HCT116 (cell line): ENCODE data around the gene EXOC4. TPM values are rescaled to one million over a fixed set of nuclear protein-coding genes. Genes with fewer than 3 reads are reported as not detected.

Source experiments
- ATAC-seq: fragments of 200-7000 bp; cut with Tn5 transposase; 2 replicates; pipeline ENCODE4 v1.9.1; 2020; ENCODE audit warnings: mild to moderate bottlenecking, moderate library complexity
- BruUV-seq: library from RNA; stranded (reverse); fragments of 400-500 nt; replicated peaks from 2 replicates; lab custom pipeline; 2021; lab: Mats Ljungman, UMichigan
- CTCF ChIA-PET: fragments of 300-600 bp; sonication (Branson Sonifier 250); formaldehyde crosslinking; loops from one replicate; lab custom pipeline; 2021; ENCODE audit warnings: antibody characterized with exemption; lab: Charles Lee
- POLR2A ChIA-PET: fragments of 300-600, 350-600 bp; sonication (Branson Sonifier 250); formaldehyde crosslinking; loops from one replicate; lab custom pipeline; 2021; ENCODE audit warnings: antibody characterized with exemption; lab: Charles Lee
- RAD21 ChIA-PET, 2 experiments: fragments of 300-600 bp; sonication (Branson Sonifier 250); formaldehyde crosslinking; loops; one replicate each; lab custom pipeline; 2023; ENCODE audit warnings: low total read pairs in 2 of 2; ENCODE audit not compliant: uncharacterized antibody in 2 of 2, unreplicated experiment in 2 of 2, low non-redundant PET in 1 of 2; lab: Charles Lee
- DNase-seq: peaks from one replicate; pipeline ENCODE4 v3.0.0-alpha.2; 2010; ENCODE audit warnings: low read depth, low spot score
- H2AFZ ChIP-seq: fragments of 200-600 bp; shearing (Covaris generic), sonication (generic); 2 replicates; pipeline ENCODE4 v1.6.1; 2017; ENCODE audit warnings: low read depth, mixed run types, mixed read lengths, antibody characterized with exemption, low read length; ENCODE audit not compliant: poor library complexity, severe bottlenecking
- H3K27ac ChIP-seq: 2 replicates; pipeline ENCODE4 v1.5.1; 2012; ENCODE audit warnings: low read depth, low read length
- H3K27me3 ChIP-seq: fragments of 200-600 bp; sonication (generic); 2 replicates; pipeline ENCODE4 v1.6.1; 2016; ENCODE audit warnings: mixed run types, low read length, mixed read lengths; ENCODE audit not compliant: insufficient read depth
- H3K36me3 ChIP-seq, 2 experiments: fragments of 200-500 bp in 1 of 2; fragments of 200-600 bp in 1 of 2; sonication (Bioruptor generic) in 1 of 2; sonication (generic) in 1 of 2; 2 replicates each; pipeline versions ENCODE4 v1.5.1 to v1.6.1; 2014 to 2016; ENCODE audit warnings: low read length in 2 of 2, inconsistent platforms in 1 of 2, mixed read lengths in 1 of 2, mixed run types in 1 of 2; ENCODE audit not compliant: insufficient read depth in 2 of 2, control insufficient read depth in 1 of 2
- H3K4me1 ChIP-seq, 2 experiments: fragments of 200-600 bp in 1 of 2; sonication (generic) in 1 of 2; 2 replicates each; pipeline versions ENCODE4 v1.5.1 to v1.6.1; 2012 to 2017; ENCODE audit warnings: low read length in 2 of 2, inconsistent platforms in 1 of 2, mild to moderate bottlenecking in 1 of 2, mixed read lengths in 1 of 2, mixed run types in 1 of 2, moderate library complexity in 1 of 2; ENCODE audit not compliant: insufficient read depth in 2 of 2, control insufficient read depth in 1 of 2
- H3K4me2 ChIP-seq: fragments of 200-600 bp; sonication (generic); 2 replicates; pipeline ENCODE4 v1.6.1; 2017; ENCODE audit warnings: mixed run types, low read length, mixed read lengths
- H3K4me3 ChIP-seq, 2 experiments: fragments of 200-600 bp in 1 of 2; sonication (generic) in 1 of 2; replicated peaks in 1 of 2; 2 replicates each; pipeline ENCODE4 v1.5.1; 2011 to 2016; ENCODE audit warnings: low read length in 2 of 2, control low read depth in 1 of 2, low read depth in 1 of 2, mild to moderate bottlenecking in 1 of 2, mixed read lengths in 1 of 2, mixed run types in 1 of 2
- H3K79me2 ChIP-seq: fragments of 200-600 bp; sonication (generic); 2 replicates; pipeline ENCODE4 v1.6.1; 2017; ENCODE audit warnings: mild to moderate bottlenecking, mixed run types, low read length, moderate library complexity, mixed read lengths; ENCODE audit not compliant: insufficient read depth
- H3K9ac ChIP-seq: fragments of 200-600 bp; sonication (generic); 2 replicates; pipeline ENCODE4 v1.6.1; 2016; ENCODE audit warnings: low read length, mixed read lengths
- H3K9me2 ChIP-seq: fragments of 200-600 bp; sonication (generic), shearing (Covaris generic); 2 replicates; pipeline ENCODE4 v1.6.1; 2017; ENCODE audit warnings: mixed run types, mild to moderate bottlenecking, moderate library complexity; ENCODE audit not compliant: insufficient read depth
- H3K9me3 ChIP-seq, 2 experiments: fragments of 200-500 bp in 1 of 2; fragments of 200-600 bp in 1 of 2; sonication (Bioruptor generic) in 1 of 2; sonication (generic) in 1 of 2; 2 replicates each; pipeline ENCODE4 v1.6.1; 2014 to 2017; ENCODE audit warnings: low read length in 2 of 2, mixed read lengths in 2 of 2, inconsistent platforms in 1 of 2, low read depth in 1 of 2, mild to moderate bottlenecking in 1 of 2, mixed run types in 1 of 2, moderate library complexity in 1 of 2; ENCODE audit not compliant: control insufficient read depth in 1 of 2, insufficient read depth in 1 of 2
- H4K20me1 ChIP-seq: fragments of 200-600 bp; sonication (generic), shearing (Covaris generic); 2 replicates; pipeline ENCODE4 v1.6.1; 2017; ENCODE audit warnings: mixed run types, mild to moderate bottlenecking, moderate library complexity; ENCODE audit not compliant: insufficient read depth
- CBX3 ChIP-seq: IDR thresholded peaks from 2 replicates; pipeline ENCODE4 v1.6.1; 2012; ENCODE audit warnings: low read depth
- CEBPB ChIP-seq: IDR thresholded peaks from 2 replicates; pipeline ENCODE4 v1.6.1; 2012; ENCODE audit warnings: low read depth
- ELF1 ChIP-seq: IDR thresholded peaks from 2 replicates; pipeline ENCODE4 v1.6.1; 2012; ENCODE audit warnings: low read depth, borderline replicate concordance
- JUND ChIP-seq: IDR thresholded peaks from 2 replicates; pipeline ENCODE4 v1.6.1; 2012
- RAD21 ChIP-seq: IDR thresholded peaks from 2 replicates; pipeline ENCODE4 v1.6.1; 2012; ENCODE audit warnings: low read depth, mild to moderate bottlenecking
- SP1 ChIP-seq: IDR thresholded peaks from 2 replicates; pipeline ENCODE4 v1.6.1; 2012; ENCODE audit warnings: low read depth
- SRF ChIP-seq: IDR thresholded peaks from 2 replicates; pipeline ENCODE4 v1.6.1; 2012; ENCODE audit warnings: low read depth
- TCF7L2 ChIP-seq: IDR thresholded peaks from 2 replicates; pipeline ENCODE4 v1.7.0; 2011; ENCODE audit warnings: borderline replicate concordance, inconsistent platforms; ENCODE audit not compliant: insufficient read depth, insufficient read length; ENCODE audit errors: extremely low read depth
- intact Hi-C: fragments of 100-400 bp; cut with micrococcal nuclease; formaldehyde crosslinking; loops from 2 replicates; pipeline ENCODE4 v1.10.0; 2022
- total RNA-seq: library from RNA; stranded (reverse); gene quantifications from one replicate; pipeline ENCODE4 v1.2.1, GENCODE V29; 2021; ENCODE audit not compliant: unreplicated experiment
- TF ChIP-seq, protein P1 (sequence below), 3 experiments: fragments of 200-600 bp in 1 of 3; sonication (generic) in 1 of 3; IDR thresholded peaks in 2 of 3; conservative IDR thresholded peaks in 1 of 3; 2 replicates each; pipeline ENCODE4 v1.5.1; 2012 to 2017; ENCODE audit warnings: low read depth in 2 of 3, low read length in 2 of 3, antibody characterized with exemption in 1 of 3, borderline replicate concordance in 1 of 3, control low read depth in 1 of 3, mild to moderate bottlenecking in 1 of 3, mixed read lengths in 1 of 3, mixed run types in 1 of 3, moderate library complexity in 1 of 3; ENCODE audit not compliant: insufficient read depth in 1 of 3

EXOC4 gene
- total RNA-seq, 1 experiment from 2014 or later, result 40.3 TPM

GRCh38 chr7:133590795-133591194 lies 337.9 kb downstream of the EXOC4 start:
- Histone ChIP-seq H3K4me1 (no peaks in the 10 kb centered on the region), H3K9me2 (no peaks in the 10 kb centered on the region), H3K79me2 (no peaks in the 10 kb centered on the region), H3K27me3 (no peaks in the 10 kb centered on the region), H3K27ac (no peak overlapping the region), H3K9me3 (no peaks in the 10 kb centered on the region), H3K4me3 (no peak overlapping the region), H4K20me1 (no peaks in the 10 kb centered on the region), H2AFZ (no peak overlapping the region), H3K36me3 (no peaks in the 10 kb centered on the region)
- no peak for ATAC-seq
- intact Hi-C loops, result no loop called here
- ChIA-PET RAD21 (no interaction called here), CTCF (no interaction called here), POLR2A (no interaction called here)
- no TSS peak for BruUV-seq
- TF ChIP-seq, protein P1, sequence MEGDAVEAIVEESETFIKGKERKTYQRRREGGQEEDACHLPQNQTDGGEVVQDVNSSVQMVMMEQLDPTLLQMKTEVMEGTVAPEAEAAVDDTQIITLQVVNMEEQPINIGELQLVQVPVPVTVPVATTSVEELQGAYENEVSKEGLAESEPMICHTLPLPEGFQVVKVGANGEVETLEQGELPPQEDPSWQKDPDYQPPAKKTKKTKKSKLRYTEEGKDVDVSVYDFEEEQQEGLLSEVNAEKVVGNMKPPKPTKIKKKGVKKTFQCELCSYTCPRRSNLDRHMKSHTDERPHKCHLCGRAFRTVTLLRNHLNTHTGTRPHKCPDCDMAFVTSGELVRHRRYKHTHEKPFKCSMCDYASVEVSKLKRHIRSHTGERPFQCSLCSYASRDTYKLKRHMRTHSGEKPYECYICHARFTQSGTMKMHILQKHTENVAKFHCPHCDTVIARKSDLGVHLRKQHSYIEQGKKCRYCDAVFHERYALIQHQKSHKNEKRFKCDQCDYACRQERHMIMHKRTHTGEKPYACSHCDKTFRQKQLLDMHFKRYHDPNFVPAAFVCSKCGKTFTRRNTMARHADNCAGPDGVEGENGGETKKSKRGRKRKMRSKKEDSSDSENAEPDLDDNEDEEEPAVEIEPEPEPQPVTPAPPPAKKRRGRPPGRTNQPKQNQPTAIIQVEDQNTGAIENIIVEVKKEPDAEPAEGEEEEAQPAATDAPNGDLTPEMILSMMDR (IDR thresholded peaks at IDR 0.05 in 2 of 3, conservative IDR thresholded peaks at IDR 0.05 in 1 of 3; ENCODE audit: borderline replicate concordance in 1 of 3, insufficient read depth in 1 of 3, low read depth in 2 of 3, low read length in 2 of 3), result no peak
- TF ChIP-seq JUND (no peak), TCF7L2 (no peak), RAD21 (no peak), CEBPB (no peak), SP1 (no peak), SRF (no peak), ELF1 (no peak), CBX3 (no peak)
- TF ChIP-seq, all 23 proteins: peak for 0
- no peak for DNase-seq
- Histone ChIP-seq H3K9ac (no peak overlapping the region), H3K4me2 (no peak overlapping the region)
